Neuronal stem cell (in vitro differentiated cells): ENCODE results near the gene DLGAP4.

Source experiments
- DNase-seq: peaks from one replicate; pipeline ENCODE4 v3.0.0-alpha.2; 2013; ENCODE audit warnings: low spot score
- H2AFZ ChIP-seq: one replicate; pipeline ENCODE4 v1.6.1; 2013; ENCODE audit warnings: mild to moderate bottlenecking, low read length, inconsistent platforms
- H2AK5ac ChIP-seq: 2 replicates; pipeline ENCODE4 v1.6.1; 2013; ENCODE audit warnings: low read depth, mild to moderate bottlenecking, inconsistent platforms, low read length, moderate library complexity, mixed read lengths
- H2BK120ac ChIP-seq: 2 replicates; pipeline ENCODE4 v1.6.1; 2013; ENCODE audit warnings: low read depth, mild to moderate bottlenecking, inconsistent platforms, low read length, moderate library complexity, mixed read lengths
- H2BK12ac ChIP-seq: one replicate; pipeline ENCODE4 v1.6.1; 2013; ENCODE audit warnings: low read length, inconsistent platforms
- H2BK15ac ChIP-seq: 2 replicates; pipeline ENCODE4 v1.6.1; 2013; ENCODE audit warnings: mild to moderate bottlenecking, low read length, inconsistent platforms, mixed read lengths
- H2BK5ac ChIP-seq: one replicate; pipeline ENCODE4 v1.6.1; 2013; ENCODE audit warnings: inconsistent platforms, mild to moderate bottlenecking, low read length, moderate library complexity
- H3K14ac ChIP-seq: one replicate; pipeline ENCODE4 v1.6.1; 2013; ENCODE audit warnings: low read length, inconsistent platforms
- H3K18ac ChIP-seq: 2 replicates; pipeline ENCODE4 v1.6.1; 2013; ENCODE audit warnings: low read length, inconsistent platforms
- H3K23ac ChIP-seq: 2 replicates; pipeline ENCODE4 v1.6.1; 2013; ENCODE audit warnings: low read depth, mild to moderate bottlenecking, mixed read lengths, low read length, inconsistent platforms; ENCODE audit not compliant: poor library complexity
- H3K27ac ChIP-seq: replicated peaks from 3 replicates; pipeline ENCODE4 v1.5.1; 2013; ENCODE audit warnings: low read length, inconsistent platforms
- H3K27me3 ChIP-seq, 3 experiments: 2 replicates each; pipeline ENCODE4 v1.6.1; 2013; ENCODE audit warnings: low read length in 3 of 3, mild to moderate bottlenecking in 2 of 3, inconsistent platforms in 1 of 3, low read depth in 1 of 3, mixed read lengths in 1 of 3, moderate library complexity in 1 of 3; ENCODE audit not compliant: control insufficient read depth in 3 of 3, insufficient read depth in 3 of 3
- H3K36me3 ChIP-seq, 2 donors: replicated peaks in 1 of 2; 2 replicates each; pipeline ENCODE4 v1.6.1; 2013; ENCODE audit warnings: low read length in 2 of 2; ENCODE audit not compliant: control insufficient read depth in 2 of 2, insufficient read depth in 2 of 2
- H3K4ac ChIP-seq: 2 replicates; pipeline ENCODE4 v1.6.1; 2013; ENCODE audit warnings: inconsistent platforms, mild to moderate bottlenecking, low read length, moderate library complexity
- H3K4me1 ChIP-seq, 2 donors: 1 replicate in 1 of 2; 2 replicates in 1 of 2; pipeline ENCODE4 v1.6.1; 2013; ENCODE audit warnings: low read length in 2 of 2, low read depth in 1 of 2; ENCODE audit not compliant: control insufficient read depth in 2 of 2, insufficient read depth in 1 of 2
- H3K4me2 ChIP-seq: one replicate; pipeline ENCODE4 v1.6.1; 2013; ENCODE audit warnings: mild to moderate bottlenecking, low read length, inconsistent platforms; ENCODE audit not compliant: insufficient read depth, poor library complexity, severe bottlenecking
- H3K4me3 ChIP-seq, 2 donors: 2 replicates each; pipeline ENCODE4 v1.5.1; 2013; ENCODE audit warnings: low read length in 2 of 2, mild to moderate bottlenecking in 2 of 2, inconsistent platforms in 1 of 2, moderate library complexity in 1 of 2
- H3K79me1 ChIP-seq: one replicate; pipeline ENCODE4 v1.6.1; 2013; ENCODE audit warnings: low read depth, mild to moderate bottlenecking, inconsistent platforms, low read length, moderate library complexity
- H3K9ac ChIP-seq: one replicate; pipeline ENCODE4 v1.6.1; 2013; ENCODE audit warnings: mild to moderate bottlenecking, low read depth, low read length, inconsistent platforms; ENCODE audit not compliant: poor library complexity
- H3K9me3 ChIP-seq, 2 donors: replicated peaks in 1 of 2; 2 replicates each; pipeline versions ENCODE3 to v1.6.1; 2013; ENCODE audit warnings: low read length in 2 of 2, mild to moderate bottlenecking in 2 of 2, inconsistent platforms in 1 of 2, low read depth in 1 of 2, mixed read lengths in 1 of 2, moderate library complexity in 1 of 2; ENCODE audit not compliant: control insufficient read depth in 2 of 2, insufficient read depth in 1 of 2
- H4K8ac ChIP-seq: one replicate; pipeline ENCODE4 v1.6.1; 2013; ENCODE audit warnings: low read depth, mild to moderate bottlenecking, inconsistent platforms, low read length, moderate library complexity
- H4K91ac ChIP-seq: one replicate; pipeline ENCODE4 v1.6.1; 2013; ENCODE audit warnings: low read length, low read depth, mild to moderate bottlenecking, inconsistent platforms; ENCODE audit not compliant: poor library complexity
- WGBS, 2 donors: extraction: QIAGEN DNeasy Blood & Tissue Kit; methylation state at CpG; one replicate each; pipeline ENCODE4 v1.1.7; 2013; ENCODE audit warnings: missing lambda C conversion rate in 2 of 2, mixed read lengths in 1 of 2; ENCODE audit not compliant: insufficient read length in 2 of 2, insufficient replicate concordance in 1 of 2; ENCODE audit errors: extremely low coverage in 2 of 2; 5-methylcytosine and 5-hydroxymethylcytosine counted together

The DLGAP4 gene

DNA sequence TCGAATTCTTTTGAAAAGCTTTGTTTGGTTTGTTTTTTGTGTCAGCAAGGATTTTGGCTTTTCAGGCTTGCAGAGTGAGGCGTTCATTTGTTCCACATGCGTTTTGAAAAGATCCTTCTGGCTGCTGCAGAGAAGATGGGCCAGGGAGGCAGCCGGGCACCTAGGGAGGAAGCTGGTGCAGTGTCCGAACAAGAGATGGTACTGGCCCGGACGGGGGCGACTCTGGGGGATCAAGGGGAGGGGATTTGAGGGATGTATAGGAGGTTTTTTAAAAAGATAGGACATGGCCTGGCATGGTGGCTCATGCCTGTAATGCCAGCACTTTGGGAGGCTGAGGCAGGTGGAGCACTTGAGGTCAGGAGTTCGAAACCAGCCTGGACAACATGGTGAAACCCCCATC is 55.3 kb downstream of the DLGAP4 start:
- Histone ChIP-seq H2BK15ac (no peak overlapping the region), H2BK5ac (no peak overlapping the region), H4K91ac (no peak overlapping the region), H2BK120ac (no peak overlapping the region), H3K36me3 (no peaks in the 10 kb centered on the region), H3K9ac (no peak overlapping the region), H3K23ac (no peak overlapping the region), H3K27me3 (peaks cover 0 to 31% (median 0%) of the 10 kb centered on the region in 3 experiments), H3K4ac (no peak overlapping the region), H3K27ac (no peak overlapping the region), H2AFZ (no peak overlapping the region), H2BK12ac (no peak overlapping the region), H4K8ac (no peak overlapping the region), H3K18ac (no peak overlapping the region), H3K79me1 (no peaks in the 10 kb centered on the region), H3K9me3 (peaks cover 0 to 1% of the 10 kb centered on the region in 2 donors), H3K4me1 (peaks cover 0 to 6% of the 10 kb centered on the region in 2 donors), H3K4me2 (no peak overlapping the region), H2AK5ac (no peak overlapping the region), H3K14ac (no peak overlapping the region), H3K4me3 (no peak overlapping the region)
- no CpG with 5 or more reads among the region's 9 CpGs for WGBS, 2 donors
- DNase-seq: no peak

DNA sequence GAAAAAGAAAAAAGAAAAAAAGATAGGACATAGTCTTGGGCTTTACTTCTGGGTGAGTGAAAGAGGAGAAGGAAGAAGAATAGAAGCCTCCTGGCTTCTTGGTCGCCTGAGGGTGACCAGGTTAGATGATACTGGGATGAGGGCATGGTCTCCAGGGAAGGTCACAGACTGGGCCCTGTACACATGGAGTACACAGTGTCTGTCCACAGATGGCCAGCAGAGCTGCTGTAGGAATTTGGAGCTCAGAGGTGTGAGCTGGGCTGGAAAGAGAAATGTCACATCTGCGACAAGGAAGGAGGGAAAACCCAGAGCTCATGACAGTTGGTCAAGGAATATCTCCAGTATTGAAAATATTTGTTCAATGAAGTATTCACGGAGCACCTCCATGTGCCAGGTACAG is 56.1 kb downstream of the DLGAP4 start:
- Histone ChIP-seq H3K4me1 (peaks cover 0 to 6% of the 10 kb centered on the region in 2 donors), H3K4me3 (no peak overlapping the region), H4K8ac (no peak overlapping the region), H3K4me2 (no peak overlapping the region), H3K23ac (no peak overlapping the region), H3K4ac (no peak overlapping the region), H2AFZ (no peak overlapping the region), H3K14ac (no peak overlapping the region), H3K79me1 (no peaks in the 10 kb centered on the region), H2BK15ac (no peak overlapping the region), H3K27me3 (peaks cover 0 to 37% (median 0%) of the 10 kb centered on the region in 3 experiments), H3K18ac (peak overlapping the region; percentile 60), H4K91ac (no peak overlapping the region), H2BK120ac (no peak overlapping the region), H2AK5ac (no peak overlapping the region), H3K9me3 (peaks cover 0 to 1% of the 10 kb centered on the region in 2 donors), H3K9ac (no peak overlapping the region), H2BK12ac (no peak overlapping the region), H3K36me3 (no peaks in the 10 kb centered on the region), H3K27ac (no peak overlapping the region), H2BK5ac (no peak overlapping the region)
- DNase-seq: no peak
- WGBS, 2 donors: no CpG with 5 or more reads among the region's 3 CpGs

DNA sequence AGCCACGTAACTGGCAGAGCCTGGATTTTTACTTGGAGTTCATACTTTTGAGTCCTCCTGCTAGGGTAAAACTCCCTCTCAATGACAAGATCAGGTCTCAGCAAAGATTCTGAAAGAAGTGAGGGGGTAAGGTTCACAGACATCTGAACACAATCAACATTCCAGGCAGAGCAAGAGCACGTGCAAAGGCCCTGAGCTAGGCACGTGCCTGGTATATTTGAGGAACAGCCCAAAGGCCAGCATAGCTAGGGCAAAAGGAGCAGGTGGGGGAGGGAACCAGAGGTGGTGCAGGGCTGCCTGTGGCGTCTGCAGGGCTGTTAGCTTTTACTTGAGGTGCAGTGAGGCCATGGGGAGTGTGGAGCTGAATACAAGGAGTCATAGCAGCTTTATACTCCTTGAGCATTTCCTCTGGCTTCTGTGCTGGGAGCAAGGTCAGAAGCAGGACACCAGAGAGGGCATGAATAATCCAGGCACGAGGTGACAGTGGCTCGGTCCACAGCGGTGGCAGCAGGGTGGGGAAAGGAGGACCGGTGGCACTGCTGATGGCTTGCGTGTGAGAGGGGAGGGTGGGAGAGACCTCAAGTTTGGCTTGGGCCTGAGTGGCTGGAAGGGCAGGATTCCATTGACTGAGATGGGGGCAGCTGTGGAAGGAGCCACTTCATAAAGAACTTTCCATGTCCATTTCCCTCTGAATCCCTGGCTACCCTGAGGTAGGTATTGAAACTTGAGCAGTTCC is 57.0 kb downstream of the DLGAP4 start:
- no peak overlapping the region for H3K27ac ChIP-seq
- H2BK12ac ChIP-seq: no peak overlapping the region
- peaks cover 0 to under 1% of the 10 kb centered on the region in 2 donors for H3K9me3 ChIP-seq
- H2AK5ac ChIP-seq: no peak overlapping the region
- H3K36me3 ChIP-seq: no peaks in the 10 kb centered on the region
- no peak overlapping the region for H3K9ac ChIP-seq
- H3K18ac ChIP-seq: no peak overlapping the region
- no peak overlapping the region for H3K4ac ChIP-seq
- no peak overlapping the region for H2AFZ ChIP-seq
- no peak overlapping the region for H4K91ac ChIP-seq
- no peak overlapping the region for H3K4me2 ChIP-seq
- no peak for DNase-seq
- no peak overlapping the region for H3K14ac ChIP-seq
- H3K23ac ChIP-seq: no peak overlapping the region
- peaks cover 0 to 6% of the 10 kb centered on the region in 2 donors for H3K4me1 ChIP-seq
- no peak overlapping the region for H3K4me3 ChIP-seq
- no peaks in the 10 kb centered on the region for H3K79me1 ChIP-seq
- no peak overlapping the region for H4K8ac ChIP-seq
- peaks cover 0 to 45% (median 0%) of the 10 kb centered on the region in 3 experiments for H3K27me3 ChIP-seq
- H2BK120ac ChIP-seq: no peak overlapping the region
- no CpG with 5 or more reads among the region's 9 CpGs for WGBS, 2 donors
- H2BK5ac ChIP-seq: no peak overlapping the region
- no peak overlapping the region for H2BK15ac ChIP-seq

GRCh38 chr20:36364506-36364905 is 58.4 kb downstream of the DLGAP4 start:
- Histone ChIP-seq H3K9me3 (no peaks in the 10 kb centered on the region), H3K14ac (no peak overlapping the region), H3K79me1 (no peaks in the 10 kb centered on the region), H3K4me2 (no peak overlapping the region), H2BK5ac (no peak overlapping the region), H3K9ac (no peak overlapping the region), H3K18ac (no peak overlapping the region), H2AFZ (no peak overlapping the region), H3K4me1 (peaks cover 0 to 8% of the 10 kb centered on the region in 2 donors), H2BK120ac (no peak overlapping the region), H2BK15ac (no peak overlapping the region), H3K23ac (no peak overlapping the region), H2BK12ac (no peak overlapping the region), H4K91ac (no peak overlapping the region), H4K8ac (no peak overlapping the region), H3K4me3 (no peak overlapping the region), H3K4ac (no peak overlapping the region), H2AK5ac (no peak overlapping the region), H3K27ac (no peak overlapping the region), H3K27me3 (peaks cover 0 to 45% (median 0%) of the 10 kb centered on the region in 3 experiments), H3K36me3 (no peaks in the 10 kb centered on the region)
- DNase-seq: no peak
- no CpG with 5 or more reads among the region's 4 CpGs for WGBS, 2 donors
